Mucosa of descending colon (tissue), 3 donors: Measurements from ENCODE around the gene PROSER1. TPM values are rescaled to one million over a fixed set of nuclear protein-coding genes. Genes with fewer than 3 reads are reported as not detected.
A peak's percentile ranks its signal among the peaks of the same experiment; 100 is the strongest.

Experiments
- ATAC-seq: fragments of 200-7000 bp; cut with Tn5 transposase; one replicate; pipeline ENCODE4 v1.9.1; 2020; ENCODE audit warnings: mild to moderate bottlenecking, moderate library complexity
- DNase-seq, 3 donors: peaks; one replicate each; pipeline ENCODE4 v3.0.0-alpha.2; 2020
- H3K36me3 ChIP-seq: fragments of 200-600 bp; one replicate; pipeline ENCODE4 v1.8.0; 2021; ENCODE audit warnings: low read depth, mild to moderate bottlenecking
- H3K4me1 ChIP-seq: fragments of 200-600 bp; one replicate; pipeline ENCODE4 v1.8.0; 2021; ENCODE audit warnings: low read depth, mild to moderate bottlenecking
- H3K4me3 ChIP-seq: fragments of 200-600 bp; one replicate; pipeline ENCODE4 v1.8.0; 2021; ENCODE audit warnings: mild to moderate bottlenecking
- H3K9me3 ChIP-seq: fragments of 200-600 bp; one replicate; pipeline ENCODE4 v1.8.0; 2021; ENCODE audit warnings: mild to moderate bottlenecking
- intact Hi-C, 2 donors: fragments of 100-400 bp; cut with DNase I in 1 of 2; cut with micrococcal nuclease in 1 of 2; formaldehyde crosslinking; loops; one replicate each; pipeline versions ENCODE4 v1.11.0 to v1.11.1; 2022; cut with DNase I, micrococcal nuclease
- total RNA-seq, 3 donors: library from RNA; stranded (reverse); fragmentation: NEBNext Ultra II Directional in 2 of 3; extraction: Animal tissue kit (Norgen Biotek cat#: 25700) in 2 of 3; gene quantifications; one replicate each; pipeline versions ENCODE4 v1.2.1 to v1.2.4, GENCODE V29; 2021 to 2023
- TF ChIP-seq, protein P1 (sequence below): fragments of 200-600 bp; IDR thresholded peaks from one replicate; pipeline ENCODE4 v1.8.0; 2022; ENCODE audit warnings: antibody characterized with exemption, mild to moderate bottlenecking
- donor health status: DM: no; HTN: no; CAD: no; lungs with moderate emphysema.
- donor health status: DM: no; HTN: no; CAD: no.
- donor health status: DM: no; HTN: yes; CAD: no.

The PROSER1 gene
- total RNA-seq, 3 donors from 2014 or later, result 37.4 to 45.0 (median 43.3) TPM

DNA sequence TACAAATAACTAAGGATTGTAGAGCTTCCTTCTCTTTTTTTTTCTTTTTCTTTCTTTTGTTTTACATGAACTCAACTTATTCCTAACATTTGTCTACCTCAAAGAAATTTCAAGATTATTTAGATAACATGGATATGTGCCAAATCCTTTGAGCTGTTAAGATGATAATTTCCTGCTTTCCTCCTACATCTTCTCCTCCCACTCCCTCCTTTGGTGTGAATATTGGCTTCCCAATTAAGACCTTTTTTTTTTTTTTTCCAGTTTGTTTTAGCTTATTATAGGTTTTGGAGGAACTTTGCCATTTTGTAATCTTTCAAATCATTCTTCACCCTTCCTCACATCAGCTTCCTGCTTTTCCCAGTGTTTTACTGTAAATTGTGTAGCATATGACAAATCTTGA lies 10.9 kb upstream of the PROSER1 start:
- H3K4me3 ChIP-seq, result no peak overlapping the region
- H3K9me3 ChIP-seq, result no peaks in the 10 kb centered on the region
- TF ChIP-seq, protein P1, sequence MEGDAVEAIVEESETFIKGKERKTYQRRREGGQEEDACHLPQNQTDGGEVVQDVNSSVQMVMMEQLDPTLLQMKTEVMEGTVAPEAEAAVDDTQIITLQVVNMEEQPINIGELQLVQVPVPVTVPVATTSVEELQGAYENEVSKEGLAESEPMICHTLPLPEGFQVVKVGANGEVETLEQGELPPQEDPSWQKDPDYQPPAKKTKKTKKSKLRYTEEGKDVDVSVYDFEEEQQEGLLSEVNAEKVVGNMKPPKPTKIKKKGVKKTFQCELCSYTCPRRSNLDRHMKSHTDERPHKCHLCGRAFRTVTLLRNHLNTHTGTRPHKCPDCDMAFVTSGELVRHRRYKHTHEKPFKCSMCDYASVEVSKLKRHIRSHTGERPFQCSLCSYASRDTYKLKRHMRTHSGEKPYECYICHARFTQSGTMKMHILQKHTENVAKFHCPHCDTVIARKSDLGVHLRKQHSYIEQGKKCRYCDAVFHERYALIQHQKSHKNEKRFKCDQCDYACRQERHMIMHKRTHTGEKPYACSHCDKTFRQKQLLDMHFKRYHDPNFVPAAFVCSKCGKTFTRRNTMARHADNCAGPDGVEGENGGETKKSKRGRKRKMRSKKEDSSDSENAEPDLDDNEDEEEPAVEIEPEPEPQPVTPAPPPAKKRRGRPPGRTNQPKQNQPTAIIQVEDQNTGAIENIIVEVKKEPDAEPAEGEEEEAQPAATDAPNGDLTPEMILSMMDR, result no peak
- no peak for DNase-seq
- H3K36me3 ChIP-seq, result no peaks in the 10 kb centered on the region
- intact Hi-C loops, result no loop called here
- H3K4me1 ChIP-seq, result no peaks in the 10 kb centered on the region
- ATAC-seq, result no peak

DNA sequence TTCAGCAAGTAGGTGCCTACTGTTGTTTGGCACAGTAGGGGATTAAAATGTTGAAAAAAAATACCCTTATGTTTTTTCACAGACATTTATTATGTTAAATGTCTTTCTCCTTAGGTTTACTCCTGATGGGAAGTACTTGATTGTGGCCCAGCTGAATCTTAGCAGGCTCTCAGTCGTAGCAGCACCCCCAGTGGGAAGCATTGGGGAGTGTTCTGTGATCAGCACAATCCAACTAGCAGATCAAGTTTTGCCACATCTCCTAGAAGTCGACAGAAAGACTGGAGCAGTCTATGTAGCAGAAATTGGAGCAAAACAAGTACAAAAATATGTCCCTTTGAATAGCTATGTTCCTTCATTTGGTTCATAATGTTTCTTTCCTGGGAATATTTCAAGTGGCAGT lies 9.7 kb upstream of the PROSER1 start:
- Histone ChIP-seq H3K36me3 (no peaks in the 10 kb centered on the region), H3K9me3 (no peaks in the 10 kb centered on the region), H3K4me3 (no peak overlapping the region), H3K4me1 (no peaks in the 10 kb centered on the region)
- TF ChIP-seq, protein P1, result no peak
- no peak for DNase-seq
- no peak for ATAC-seq
- intact Hi-C loops, result no loop called here

DNA sequence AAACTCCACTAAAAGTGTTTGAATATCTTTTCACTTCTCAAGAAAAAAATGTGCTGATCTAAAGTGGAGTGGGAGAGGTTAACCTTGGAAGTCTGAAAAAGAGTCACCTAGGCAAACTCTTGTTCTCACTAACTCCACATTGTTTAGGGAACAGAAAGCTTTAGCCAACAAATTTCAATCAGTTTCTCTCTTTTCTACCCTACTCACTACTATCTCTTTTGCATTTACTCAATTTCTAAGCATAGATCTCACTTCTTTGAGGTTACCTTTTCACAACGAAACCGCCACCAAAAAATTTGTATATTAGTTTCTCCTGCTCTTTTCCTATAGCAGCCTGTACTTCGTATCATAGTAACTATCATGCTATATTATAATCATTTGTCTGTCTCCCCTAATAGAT lies 6.6 kb upstream of the PROSER1 start:
- H3K4me3 ChIP-seq, result no peak overlapping the region
- DNase-seq (no peak), ATAC-seq (no peak)
- no peaks in the 10 kb centered on the region for H3K4me1 ChIP-seq
- no peaks in the 10 kb centered on the region for H3K9me3 ChIP-seq
- intact Hi-C loops, result no loop called here
- TF ChIP-seq, protein P1, result no peak
- H3K36me3 ChIP-seq, result no peaks in the 10 kb centered on the region

DNA sequence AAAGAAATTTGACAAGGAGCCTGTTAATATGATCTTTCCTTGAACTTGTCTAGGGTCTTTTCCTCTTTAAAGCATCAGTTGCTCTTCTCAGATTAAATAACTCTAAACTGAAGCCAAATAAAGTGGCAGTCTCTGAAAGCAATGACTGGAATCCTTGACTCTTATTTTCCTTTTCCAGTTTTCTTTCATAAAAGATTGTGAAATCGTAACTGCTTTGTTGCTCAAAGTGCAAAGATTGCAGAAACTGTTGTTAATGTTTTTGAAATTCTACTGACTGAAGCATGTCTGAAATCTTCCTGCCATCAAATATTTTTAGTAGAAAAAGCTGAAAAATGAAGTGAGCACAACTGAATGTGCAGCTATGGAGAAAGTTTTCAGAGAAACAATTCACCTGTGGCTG lies 2.3 kb upstream of the PROSER1 start:
- no peaks in the 10 kb centered on the region for H3K9me3 ChIP-seq
- DNase-seq (no peak), ATAC-seq (no peak)
- intact Hi-C loops, result no loop called here
- TF ChIP-seq, protein P1, result no peak
- H3K4me3 ChIP-seq, result no peak overlapping the region
- no peaks in the 10 kb centered on the region for H3K36me3 ChIP-seq
- peaks cover 15% of the 10 kb centered on the region for H3K4me1 ChIP-seq

DNA sequence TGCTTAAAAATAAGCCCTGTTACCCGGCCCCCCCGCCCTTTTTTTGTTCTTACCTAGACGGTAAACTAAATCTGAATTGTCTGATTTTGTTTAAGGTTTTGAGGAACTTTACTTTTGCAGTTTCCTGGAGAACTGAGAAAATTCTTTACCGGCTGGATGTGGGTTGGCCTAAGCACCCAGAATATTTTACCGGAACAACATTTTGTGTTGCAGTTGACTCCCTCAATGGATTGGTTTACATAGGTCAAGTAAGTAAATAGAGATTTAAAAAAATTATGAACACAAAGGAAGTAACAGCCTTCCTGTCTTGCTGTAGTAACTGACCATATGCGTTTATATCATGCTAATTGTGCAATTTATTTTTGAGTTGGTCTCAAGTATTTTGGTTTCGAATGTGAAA lies 1.2 kb upstream of the PROSER1 start:
- ATAC-seq (no peak), DNase-seq (no peak)
- Histone ChIP-seq H3K36me3 (no peaks in the 10 kb centered on the region), H3K4me3 (no peak overlapping the region), H3K4me1 (peaks cover 21% of the 10 kb centered on the region), H3K9me3 (no peaks in the 10 kb centered on the region)
- intact Hi-C loops, result no loop called here
- TF ChIP-seq, protein P1, result no peak

DNA sequence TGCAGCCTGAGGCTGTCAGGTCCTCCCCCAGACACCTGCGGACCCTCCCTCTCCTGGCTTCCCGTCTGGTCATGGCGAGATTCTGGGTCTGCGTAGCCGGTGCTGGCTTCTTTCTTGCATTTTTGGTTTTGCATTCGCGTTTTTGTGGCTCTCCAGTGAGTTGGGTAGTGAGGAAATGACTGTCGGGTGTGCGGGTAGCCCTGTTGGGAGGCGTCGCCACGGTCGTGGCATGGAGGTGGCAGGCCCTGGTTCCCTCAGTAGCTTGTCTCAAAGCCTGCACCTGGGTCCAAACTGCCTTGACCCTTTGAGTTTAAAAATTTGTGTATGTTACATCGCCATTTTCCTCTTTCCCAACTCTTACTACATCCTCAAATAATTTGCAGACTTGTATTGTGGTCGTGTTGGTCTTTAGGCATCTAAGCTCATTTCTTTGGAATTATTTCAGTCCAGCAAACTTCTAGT lies 711 bp upstream of the PROSER1 start:
- H3K4me1 ChIP-seq, result peaks cover 21% of the 10 kb centered on the region
- intact Hi-C loops, result no loop called here
- peak in 2 of 3 donors; percentile 44 to 68 for DNase-seq

More for the DNA sequence above, 711 bp upstream of the PROSER1 start:
- no peaks in the 10 kb centered on the region for H3K9me3 ChIP-seq
- peak; percentile 37 for ATAC-seq
- TF ChIP-seq, protein P1, result no peak
- no peaks in the 10 kb centered on the region for H3K36me3 ChIP-seq
- peak overlapping the region; percentile 81 for H3K4me3 ChIP-seq
